PFSK-1 (cell line): ENCODE results near the gene CST8.

Experiments used
- FOXP2 ChIP-seq: optimal IDR thresholded peaks from 2 replicates; pipeline ENCODE3; 2011; ENCODE audit warnings: borderline replicate concordance, control low read depth, inconsistent platforms; ENCODE audit not compliant: insufficient read depth; ENCODE audit errors: extremely low read length, extremely low read depth
- POLR2AphosphoS5 ChIP-seq: IDR thresholded peaks from 2 replicates; pipeline ENCODE4 v1.6.1; 2012; ENCODE audit warnings: low read depth, mild to moderate bottlenecking, control low read depth, low read length, moderate library complexity
- REST ChIP-seq, 2 experiments: IDR thresholded peaks; 2 replicates each; pipeline versions ENCODE4 v1.6.1 to v1.8.0; 2011 to 2012; ENCODE audit warnings: low read depth in 2 of 2, low read length in 2 of 2, control low read depth in 1 of 2, inconsistent platforms in 1 of 2, mild to moderate bottlenecking in 1 of 2, moderate library complexity in 1 of 2; ENCODE audit not compliant: insufficient read depth in 1 of 2
- SIN3A ChIP-seq: IDR thresholded peaks from 2 replicates; pipeline ENCODE4 v1.6.1; 2012; ENCODE audit warnings: mild to moderate bottlenecking, low read length, moderate library complexity, borderline replicate concordance; ENCODE audit not compliant: insufficient read depth
- TAF1 ChIP-seq: IDR thresholded peaks from 2 replicates; pipeline ENCODE4 v1.6.1; 2012; ENCODE audit warnings: low read length, control low read depth, borderline replicate concordance; ENCODE audit not compliant: insufficient read depth

Gene CST8

GRCh38 chr20:23484081-23484480, 6.8 kb upstream of the CST8 start:
- TF ChIP-seq POLR2AphosphoS5 (no peak), SIN3A (no peak), TAF1 (no peak), REST (IDR thresholded peaks at IDR 0.05; ENCODE audit: insufficient read depth in 1 of 2, low read depth in 2 of 2, low read length in 2 of 2) (no peak)

GRCh38 chr20:23488470-23488869, 2.4 kb upstream of the CST8 start:
- TF ChIP-seq POLR2AphosphoS5: no peak
- no peak for TF ChIP-seq FOXP2

GRCh38 chr20:23488996-23489395, 1.9 kb upstream of the CST8 start:
- TF ChIP-seq TAF1 (no peak), SIN3A (no peak), REST (IDR thresholded peaks at IDR 0.05; ENCODE audit: insufficient read depth in 1 of 2, low read depth in 2 of 2, low read length in 2 of 2) (no peak), FOXP2 (no peak), POLR2AphosphoS5 (no peak)

GRCh38 chr20:23492292-23492691, 1.4 kb downstream of the CST8 start:
- TF ChIP-seq FOXP2 (no peak), TAF1 (no peak), POLR2AphosphoS5 (no peak), REST (IDR thresholded peaks at IDR 0.05; ENCODE audit: insufficient read depth in 1 of 2, low read depth in 2 of 2, low read length in 2 of 2) (no peak), SIN3A (no peak)

GRCh38 chr20:23493172-23493772, 2.4 kb downstream of the CST8 start:
- TF ChIP-seq TAF1 (no peak), POLR2AphosphoS5 (no peak), FOXP2 (no peak), REST (IDR thresholded peaks at IDR 0.05; ENCODE audit: insufficient read depth in 1 of 2, low read depth in 2 of 2, low read length in 2 of 2) (no peak)
